VCaP (cell line): ENCODE data around the gene DNAI2.
A peak's percentile ranks its signal among the peaks of the same experiment; 100 is the strongest.

Source experiments
- H3K27ac ChIP-seq: fragments of 450-650 bp; 2 replicates; pipeline ENCODE4 v1.5.1; 2017
- CTCF ChIP-seq: fragments of 450-650 bp; conservative IDR thresholded peaks from 2 replicates; pipeline ENCODE4 v1.5.1; 2017; ENCODE audit warnings: mild to moderate bottlenecking, moderate library complexity

The DNAI2 gene

GRCh38 chr17:74360899-74361229 lies 86.8 kb downstream of the DNAI2 start:
- H3K27ac ChIP-seq = no peak overlapping the region
- no peak for TF ChIP-seq CTCF

- no peak within 1 kb of the TSS for H3K27ac ChIP-seq
- TF ChIP-seq CTCF = peak; percentile 74
These were observed 87.4 kb downstream of the DNAI2 start, which contains the start of gene BTBD17 for GRCh38 chr17:74361230-74362068. Gene BTBD17 (minus strand): TSS chr17:74361868. CDS start chr17:74361819, 49 bp downstream.

GRCh38 chr17:74362069-74362405 lies 88.0 kb downstream of the DNAI2 start:
- no peak overlapping the region for H3K27ac ChIP-seq
- no peak for TF ChIP-seq CTCF

GRCh38 chr17:74362810-74363498 lies 88.9 kb downstream of the DNAI2 start:
- no peak for TF ChIP-seq CTCF
- H3K27ac ChIP-seq = no peak overlapping the region
